ENCODE data around the gene LRRFIP1.

GRCh38 chr2:237714690-237715458, 87.5 kb downstream of the LRRFIP1 start:
- no peak for TF ChIP-seq CTCF (IDR thresholded peaks at IDR 0.05; ENCODE audit: borderline replicate concordance, extremely low read depth, low read length, poor library complexity, severe bottlenecking)
- TF ChIP-seq EZH2 (IDR thresholded peaks at IDR 0.05; ENCODE audit: borderline replicate concordance, low read depth, low read length, severe bottlenecking) = no peak
